HG02938 (cell line): Measurements from ENCODE around the gene AGPAT1.

Source experiments
- ATAC-seq: cut with Tn5 transposase; IDR thresholded peaks from one replicate; pipeline ENCODE4 v1.9.1; 2021; ENCODE audit warnings: mild to moderate bottlenecking, moderate library complexity; ENCODE audit not compliant: unreplicated experiment

Gene AGPAT1

GRCh38 chr6:32173051-32173727 is 2.7 kb downstream of the AGPAT1 start:
- ATAC-seq: no peak

- ATAC-seq: no peak
These were observed 4.7 kb downstream of the AGPAT1 start for GRCh38 chr6:32171234-32171633.

- ATAC-seq: no peak
These were observed 5.6 kb downstream of the AGPAT1 start for GRCh38 chr6:32170294-32170693.

GRCh38 chr6:32168807-32169591 is 6.9 kb downstream of the AGPAT1 start:
- no peak for ATAC-seq

- no peak for ATAC-seq
These were observed 7.5 kb downstream of the AGPAT1 start for GRCh38 chr6:32168350-32168749.

GRCh38 chr6:32167761-32168262 is 8.1 kb downstream of the AGPAT1 start:
- ATAC-seq: no peak

GRCh38 chr6:32167154-32167760 is 8.6 kb downstream of the AGPAT1 start:
- no peak for ATAC-seq

GRCh38 chr6:32166411-32167061 is 9.3 kb downstream of the AGPAT1 start:
- ATAC-seq: no peak

GRCh38 chr6:32164295-32164694 is 11.6 kb downstream of the AGPAT1 start, which contains the start of gene EGFL8:
Gene EGFL8 (plus strand): TSS chr6:32164595. CDS start chr6:32166166, 1,571 bp downstream.
- ATAC-seq: no peak

- no peak for ATAC-seq
These were observed 12.2 kb downstream of the AGPAT1 start for GRCh38 chr6:32163559-32164258.

GRCh38 chr6:32158052-32158451 is 17.8 kb downstream of the AGPAT1 start:
- ATAC-seq: no peak

- no peak for ATAC-seq
These were observed 19.0 kb downstream of the AGPAT1 start for GRCh38 chr6:32156891-32157290.

- no peak for ATAC-seq
These were observed 21.2 kb downstream of the AGPAT1 start for GRCh38 chr6:32154514-32155161.

GRCh38 chr6:32153564-32154513 is 22.0 kb downstream of the AGPAT1 start, which contains the start of gene PPT2:
Gene PPT2 (plus strand): TSS chr6:32154141. CDS start chr6:32154595, 454 bp downstream.
- no peak for ATAC-seq

GRCh38 chr6:32152769-32153563 is 22.9 kb downstream of the AGPAT1 start:
- ATAC-seq: no peak

GRCh38 chr6:32151863-32152768 is 23.8 kb downstream of the AGPAT1 start, which contains the start of gene PRRT1:
Gene PRRT1 (minus strand): TSS chr6:32151939. CDS start chr6:32151827, 112 bp downstream.
- no peak for ATAC-seq
